Measurements from ENCODE around the gene NFX1.
"Not testable (repeated sequence)": the region's sequence is repeated elsewhere in the genome, so short reads cannot be mapped to it uniquely, and the experiment has no call there.

The NFX1 gene

DNA sequence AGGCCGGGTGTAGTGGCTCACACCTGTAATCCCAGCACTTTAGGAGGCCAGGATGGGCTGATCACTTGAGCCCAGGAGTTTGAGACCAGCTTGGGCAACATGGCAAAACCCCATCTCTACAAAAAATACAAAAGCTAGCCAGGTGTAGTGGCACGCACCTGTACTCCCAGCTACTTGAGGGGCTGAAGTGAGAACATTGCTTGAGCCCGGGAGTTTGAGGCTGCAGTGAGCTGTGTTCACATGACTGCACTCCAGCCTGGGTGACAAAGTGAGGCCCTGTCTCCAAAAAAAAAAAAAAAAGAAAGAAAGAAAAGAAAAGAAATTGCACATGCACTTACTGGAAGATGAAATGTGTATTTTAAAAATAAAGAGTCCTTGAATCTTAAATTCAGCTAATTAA is 26.8 kb downstream of the NFX1 start:
- ATAC-seq, result not testable (repeated sequence)

DNA sequence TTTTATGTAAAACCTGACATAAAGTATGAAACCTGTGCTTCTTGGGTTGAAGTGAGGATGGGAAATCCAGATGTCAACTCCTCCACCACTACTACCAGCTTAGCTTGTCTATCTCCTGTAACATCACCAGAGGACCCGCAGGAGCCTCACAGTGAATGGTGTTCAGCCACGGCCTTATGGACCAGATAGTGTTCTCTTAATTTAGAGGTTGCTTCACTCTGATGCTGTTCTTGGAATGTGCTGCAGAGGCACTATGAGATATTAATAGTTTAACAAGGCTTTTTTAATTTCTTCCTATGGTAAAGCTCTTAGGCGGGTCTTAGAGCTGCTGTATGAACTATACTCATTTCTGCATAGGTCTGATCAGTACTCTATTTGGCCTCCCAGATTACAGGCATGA is 27.9 kb downstream of the NFX1 start:
- TF ChIP-seq RARB (CRISPR knock-in tag; IDR thresholded peaks at IDR 0.05), result no peak
- no peak for TF ChIP-seq ISL1 (CRISPR knock-in tag; IDR thresholded peaks at IDR 0.05)
- no peak for TF ChIP-seq SNAI2 (CRISPR knock-in tag; IDR thresholded peaks at IDR 0.05)
- TF ChIP-seq CREB5 (CRISPR knock-in tag; IDR thresholded peaks at IDR 0.05; ENCODE audit: low read depth), result no peak
- no peak for TF ChIP-seq ESRRG (CRISPR knock-in tag; IDR thresholded peaks at IDR 0.05)
- no peak for TF ChIP-seq PATZ1 (CRISPR knock-in tag; IDR thresholded peaks at IDR 0.05; ENCODE audit: borderline replicate concordance)
- no peak for TF ChIP-seq ZNF565 (CRISPR knock-in tag; conservative IDR thresholded peaks at IDR 0.05; ENCODE audit: low read depth)
- no peak for TF ChIP-seq ZC3H10 (CRISPR knock-in tag; IDR thresholded peaks at IDR 0.05)
- no peak for TF ChIP-seq ZFP3 (CRISPR knock-in tag; IDR thresholded peaks at IDR 0.05)
- no peak for TF ChIP-seq ZNF8 (CRISPR knock-in tag; IDR thresholded peaks at IDR 0.05)
- no peak for TF ChIP-seq GLIS3 (CRISPR knock-in tag; IDR thresholded peaks at IDR 0.05)
- no peak for TF ChIP-seq ARNTL (CRISPR knock-in tag; IDR thresholded peaks at IDR 0.05; ENCODE audit: borderline replicate concordance, low read depth)
- TF ChIP-seq CSRNP3 (CRISPR knock-in tag; IDR thresholded peaks at IDR 0.05), result no peak
- TF ChIP-seq TCF4 (CRISPR knock-in tag; IDR thresholded peaks at IDR 0.05; ENCODE audit: borderline replicate concordance), result no peak
- no peak for TF ChIP-seq CSDC2 (CRISPR knock-in tag; IDR thresholded peaks at IDR 0.05)
- no peak for TF ChIP-seq BACH2 (CRISPR knock-in tag; IDR thresholded peaks at IDR 0.05; ENCODE audit: borderline replicate concordance)
- TF ChIP-seq ZFP30 (CRISPR knock-in tag; IDR thresholded peaks at IDR 0.05), result no peak
- TF ChIP-seq, protein P1, sequence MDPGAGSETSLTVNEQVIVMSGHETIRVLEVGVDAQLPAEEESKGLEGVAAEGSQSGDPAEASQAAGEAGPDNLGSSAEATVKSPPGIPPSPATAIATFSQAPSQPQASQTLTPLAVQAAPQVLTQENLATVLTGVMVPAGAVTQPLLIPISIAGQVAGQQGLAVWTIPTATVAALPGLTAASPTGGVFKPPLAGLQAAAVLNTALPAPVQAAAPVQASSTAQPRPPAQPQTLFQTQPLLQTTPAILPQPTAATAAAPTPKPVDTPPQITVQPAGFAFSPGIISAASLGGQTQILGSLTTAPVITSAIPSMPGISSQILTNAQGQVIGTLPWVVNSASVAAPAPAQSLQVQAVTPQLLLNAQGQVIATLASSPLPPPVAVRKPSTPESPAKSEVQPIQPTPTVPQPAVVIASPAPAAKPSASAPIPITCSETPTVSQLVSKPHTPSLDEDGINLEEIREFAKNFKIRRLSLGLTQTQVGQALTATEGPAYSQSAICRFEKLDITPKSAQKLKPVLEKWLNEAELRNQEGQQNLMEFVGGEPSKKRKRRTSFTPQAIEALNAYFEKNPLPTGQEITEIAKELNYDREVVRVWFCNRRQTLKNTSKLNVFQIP (CRISPR knock-in tag; IDR thresholded peaks at IDR 0.05; ENCODE audit: borderline replicate concordance, low read depth), result no peak
- no peak for ATAC-seq

GRCh38 chr9:33318781-33319180 is 28.5 kb downstream of the NFX1 start:
- TF ChIP-seq ZNF70 (CRISPR knock-in tag; IDR thresholded peaks at IDR 0.05), result no peak
- no peak for TF ChIP-seq TCF4 (CRISPR knock-in tag; IDR thresholded peaks at IDR 0.05; ENCODE audit: borderline replicate concordance)
- no peak for TF ChIP-seq SNAI2 (CRISPR knock-in tag; IDR thresholded peaks at IDR 0.05)
- TF ChIP-seq, protein P2, sequence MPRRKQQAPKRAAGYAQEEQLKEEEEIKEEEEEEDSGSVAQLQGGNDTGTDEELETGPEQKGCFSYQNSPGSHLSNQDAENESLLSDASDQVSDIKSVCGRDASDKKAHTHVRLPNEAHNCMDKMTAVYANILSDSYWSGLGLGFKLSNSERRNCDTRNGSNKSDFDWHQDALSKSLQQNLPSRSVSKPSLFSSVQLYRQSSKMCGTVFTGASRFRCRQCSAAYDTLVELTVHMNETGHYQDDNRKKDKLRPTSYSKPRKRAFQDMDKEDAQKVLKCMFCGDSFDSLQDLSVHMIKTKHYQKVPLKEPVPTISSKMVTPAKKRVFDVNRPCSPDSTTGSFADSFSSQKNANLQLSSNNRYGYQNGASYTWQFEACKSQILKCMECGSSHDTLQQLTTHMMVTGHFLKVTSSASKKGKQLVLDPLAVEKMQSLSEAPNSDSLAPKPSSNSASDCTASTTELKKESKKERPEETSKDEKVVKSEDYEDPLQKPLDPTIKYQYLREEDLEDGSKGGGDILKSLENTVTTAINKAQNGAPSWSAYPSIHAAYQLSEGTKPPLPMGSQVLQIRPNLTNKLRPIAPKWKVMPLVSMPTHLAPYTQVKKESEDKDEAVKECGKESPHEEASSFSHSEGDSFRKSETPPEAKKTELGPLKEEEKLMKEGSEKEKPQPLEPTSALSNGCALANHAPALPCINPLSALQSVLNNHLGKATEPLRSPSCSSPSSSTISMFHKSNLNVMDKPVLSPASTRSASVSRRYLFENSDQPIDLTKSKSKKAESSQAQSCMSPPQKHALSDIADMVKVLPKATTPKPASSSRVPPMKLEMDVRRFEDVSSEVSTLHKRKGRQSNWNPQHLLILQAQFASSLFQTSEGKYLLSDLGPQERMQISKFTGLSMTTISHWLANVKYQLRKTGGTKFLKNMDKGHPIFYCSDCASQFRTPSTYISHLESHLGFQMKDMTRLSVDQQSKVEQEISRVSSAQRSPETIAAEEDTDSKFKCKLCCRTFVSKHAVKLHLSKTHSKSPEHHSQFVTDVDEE (CRISPR knock-in tag; IDR thresholded peaks at IDR 0.05), result no peak
- TF ChIP-seq ISL1 (CRISPR knock-in tag; IDR thresholded peaks at IDR 0.05), result no peak
- TF ChIP-seq PATZ1 (CRISPR knock-in tag; IDR thresholded peaks at IDR 0.05; ENCODE audit: borderline replicate concordance), result no peak
- no peak for TF ChIP-seq ZC3H10 (CRISPR knock-in tag; IDR thresholded peaks at IDR 0.05)
- no peak for TF ChIP-seq GLIS3 (CRISPR knock-in tag; IDR thresholded peaks at IDR 0.05)
- no peak for TF ChIP-seq PPARA (CRISPR knock-in tag; IDR thresholded peaks at IDR 0.05; ENCODE audit: borderline replicate concordance)
- TF ChIP-seq ZNF8 (CRISPR knock-in tag; IDR thresholded peaks at IDR 0.05), result no peak
- no peak for TF ChIP-seq BACH2 (CRISPR knock-in tag; IDR thresholded peaks at IDR 0.05; ENCODE audit: borderline replicate concordance)
- TF ChIP-seq CSDC2 (CRISPR knock-in tag; IDR thresholded peaks at IDR 0.05), result no peak
- TF ChIP-seq, protein P1 (CRISPR knock-in tag; IDR thresholded peaks at IDR 0.05; ENCODE audit: borderline replicate concordance, low read depth), result no peak
- TF ChIP-seq ARNTL (CRISPR knock-in tag; IDR thresholded peaks at IDR 0.05; ENCODE audit: borderline replicate concordance, low read depth), result no peak
- TF ChIP-seq CSRNP3 (CRISPR knock-in tag; IDR thresholded peaks at IDR 0.05), result no peak
- TF ChIP-seq RARB (CRISPR knock-in tag; IDR thresholded peaks at IDR 0.05), result no peak
- no peak for TF ChIP-seq OSR1 (CRISPR knock-in tag; IDR thresholded peaks at IDR 0.05)
- TF ChIP-seq ZNF565 (CRISPR knock-in tag; conservative IDR thresholded peaks at IDR 0.05; ENCODE audit: low read depth), result no peak
- TF ChIP-seq ZFP3 (CRISPR knock-in tag; IDR thresholded peaks at IDR 0.05), result no peak
- no peak for TF ChIP-seq ZFP30 (CRISPR knock-in tag; IDR thresholded peaks at IDR 0.05)
- ATAC-seq, result no peak

All from SK-N-SH treated with all-trans-retinoic acid at 6 μM for 48 hours (cell line).